Measurements from ENCODE around the gene ACTN1.

DNA sequence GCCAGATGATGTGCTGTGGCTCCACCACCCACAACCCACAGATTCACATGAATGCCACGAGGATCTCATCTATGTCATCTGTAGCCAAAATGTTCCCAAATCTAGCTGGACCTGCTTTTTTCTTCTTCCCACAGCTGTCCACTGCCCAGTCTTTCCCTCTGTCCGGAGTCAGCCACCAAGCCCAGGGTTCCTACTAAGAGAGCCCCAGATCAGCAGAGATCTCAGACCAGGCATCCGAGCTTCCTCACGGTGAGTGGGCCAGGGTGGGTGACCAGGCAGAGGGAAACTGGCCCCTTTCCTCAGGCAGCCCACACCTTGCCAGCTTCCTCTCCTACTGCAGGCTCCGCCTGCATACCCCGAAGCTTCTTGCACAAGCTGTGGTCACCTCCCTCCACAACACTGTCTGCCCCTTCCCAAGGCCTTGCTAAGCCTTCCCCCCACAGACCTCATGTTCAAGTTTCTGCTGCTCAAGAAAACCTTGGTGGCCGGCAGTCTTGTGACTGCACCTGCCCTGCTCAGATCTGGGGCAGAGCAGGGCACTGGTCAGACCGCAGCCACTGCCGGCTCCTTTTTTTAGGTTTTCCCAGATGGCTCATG, 81.4 kb downstream of the ACTN1 start:
- TF ChIP-seq POLR2AphosphoS5 (IDR thresholded peaks at IDR 0.05; ENCODE audit: low read depth, low read length), result no peak
- no peak for TF ChIP-seq POLR2A (IDR thresholded peaks at IDR 0.05; ENCODE audit: low read depth, low read length)
- TF ChIP-seq TAF1 (IDR thresholded peaks at IDR 0.05; ENCODE audit: low read depth, low read length), result no peak
- no peak for TF ChIP-seq PAX5 (IDR thresholded peaks at IDR 0.05; ENCODE audit: insufficient read depth, low read length, severe bottlenecking)
